ENCODE results near the gene TERB1.

Gene TERB1

DNA sequence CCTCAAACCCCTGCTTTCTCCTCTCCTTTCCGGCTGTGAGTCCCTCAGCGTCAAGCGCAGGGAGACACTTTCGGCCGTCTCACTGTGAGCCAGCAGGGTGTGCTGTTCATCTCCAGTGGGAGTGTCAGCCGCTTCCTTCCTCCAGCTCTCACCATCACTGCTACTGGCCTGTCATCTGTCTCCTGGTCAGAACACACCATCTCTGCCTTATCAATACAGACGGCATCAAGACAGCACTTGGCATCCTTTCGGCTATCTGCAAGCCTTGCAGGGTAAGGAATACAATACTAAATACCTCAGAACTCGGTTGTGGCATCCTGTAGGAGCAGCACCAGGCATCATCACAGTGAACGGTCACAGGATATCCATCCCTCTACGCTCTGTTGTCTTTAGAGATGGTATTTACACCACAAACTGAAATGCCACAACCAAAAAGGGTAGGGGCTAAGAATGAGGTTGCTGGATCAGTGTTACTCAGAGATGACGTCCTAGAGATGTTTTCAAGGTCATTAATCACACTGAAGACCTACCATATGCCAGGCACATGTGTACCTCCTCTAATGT is 84.2 kb downstream of the TERB1 start:
- Histone ChIP-seq H3K9me3 (ENCODE audit: control insufficient read depth, insufficient read depth, low read length) (no peaks in the 10 kb centered on the region), H3K9ac (ENCODE audit: low read depth, low read length) (no peak overlapping the region), H3K4me1 (ENCODE audit: insufficient read depth, low read length) (no peaks in the 10 kb centered on the region), H3K36me3 (ENCODE audit: insufficient read depth, low read length) (peaks cover 7% of the 10 kb centered on the region; the same call in 1 of the 2 replicates)

DNA sequence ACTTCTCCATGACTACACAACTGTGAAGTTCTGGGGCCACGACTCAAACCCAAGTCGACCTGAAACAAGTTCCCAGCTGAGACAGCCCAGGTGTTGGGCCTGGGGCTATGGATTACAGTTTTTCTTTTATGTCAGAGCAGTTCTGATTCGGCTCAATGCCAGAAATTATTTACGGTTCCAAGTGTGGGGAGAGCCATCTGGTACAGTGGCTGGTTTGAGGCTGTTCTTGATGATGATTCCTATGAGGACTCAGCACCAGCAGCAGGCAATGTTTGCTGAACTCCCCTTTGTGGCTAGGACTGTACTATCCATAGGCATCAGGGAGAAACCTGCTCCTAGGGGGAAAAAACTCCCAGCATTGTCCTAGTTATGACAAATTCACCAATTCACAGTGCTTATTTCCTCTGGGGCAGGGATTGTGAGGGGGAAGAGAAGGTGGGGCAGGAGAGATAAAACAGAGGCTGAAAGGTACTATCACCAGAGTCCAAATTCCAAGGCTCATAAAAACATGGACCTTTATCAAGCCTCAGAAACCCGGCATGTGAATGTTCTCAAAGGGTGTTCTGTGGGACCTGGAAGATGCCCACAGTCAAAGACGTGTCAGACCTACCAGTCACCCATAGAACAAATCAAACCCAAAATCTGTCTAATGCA is 86.6 kb downstream of the TERB1 start:
- Histone ChIP-seq H3K4me1 (ENCODE audit: insufficient read depth, low read length) (no peaks in the 10 kb centered on the region), H3K9me3 (ENCODE audit: control insufficient read depth, insufficient read depth, low read length) (peaks cover 7% of the 10 kb centered on the region; the same call in 1 of the 2 replicates), H3K36me3 (ENCODE audit: insufficient read depth, low read length) (peaks cover 4% of the 10 kb centered on the region; the same call in 1 of the 2 replicates), H3K9ac (ENCODE audit: low read depth, low read length) (no peak overlapping the region)

DNA sequence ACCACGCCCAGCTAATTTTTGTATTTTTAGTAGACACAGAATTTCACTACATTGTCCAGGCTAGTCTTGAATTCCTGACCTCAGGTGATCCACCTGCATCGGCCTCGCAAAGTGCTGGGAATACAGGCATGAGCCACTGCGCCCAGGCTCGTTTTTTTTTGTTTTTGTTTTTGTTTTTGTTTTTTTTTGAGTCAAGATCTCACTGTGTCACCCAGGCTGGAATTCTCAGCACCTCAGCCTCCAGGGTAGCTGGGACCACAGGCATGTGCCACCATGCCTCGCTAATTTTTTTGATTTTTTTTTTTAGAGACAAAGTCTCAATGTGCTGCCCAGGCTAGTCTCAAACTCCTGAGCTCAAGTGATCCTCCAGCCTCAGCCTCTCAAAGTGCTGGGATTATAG is 87.3 kb downstream of the TERB1 start:
- H3K36me3 ChIP-seq (ENCODE audit: insufficient read depth, low read length): peaks cover under 1% of the 10 kb centered on the region; the same call in 1 of the 2 replicates
- H3K9ac ChIP-seq (ENCODE audit: low read depth, low read length): no peak overlapping the region
- H3K4me1 ChIP-seq (ENCODE audit: insufficient read depth, low read length): no peaks in the 10 kb centered on the region
- H3K9me3 ChIP-seq (ENCODE audit: control insufficient read depth, insufficient read depth, low read length): peaks cover 7% of the 10 kb centered on the region; the same call in 1 of the 2 replicates

DNA sequence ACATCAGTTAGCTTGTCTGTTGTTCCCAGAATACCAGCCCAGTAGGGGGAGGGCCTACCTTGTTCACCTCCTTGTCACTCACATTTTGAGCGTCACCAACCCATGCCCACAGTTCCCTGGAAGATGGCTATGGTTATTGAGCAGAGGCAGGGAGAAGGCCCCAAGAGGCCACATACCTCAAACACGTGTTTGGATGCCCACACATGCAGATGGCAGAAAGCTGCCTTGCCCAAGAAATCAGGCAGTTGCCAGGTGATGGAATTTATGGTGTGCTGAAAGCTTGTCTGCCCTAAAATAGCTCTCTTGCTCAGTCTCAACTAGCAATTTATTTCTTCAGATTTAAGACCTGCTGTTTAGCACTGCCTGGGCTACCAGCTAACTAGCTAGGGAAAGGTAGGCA is 88.3 kb downstream of the TERB1 start:
- no peaks in the 10 kb centered on the region for H3K36me3 ChIP-seq (ENCODE audit: insufficient read depth, low read length)
- no peaks in the 10 kb centered on the region for H3K4me1 ChIP-seq (ENCODE audit: insufficient read depth, low read length)
- peaks cover 7% of the 10 kb centered on the region; the same call in 1 of the 2 replicates for H3K9me3 ChIP-seq (ENCODE audit: control insufficient read depth, insufficient read depth, low read length)
- no peak overlapping the region for H3K9ac ChIP-seq (ENCODE audit: low read depth, low read length)

DNA sequence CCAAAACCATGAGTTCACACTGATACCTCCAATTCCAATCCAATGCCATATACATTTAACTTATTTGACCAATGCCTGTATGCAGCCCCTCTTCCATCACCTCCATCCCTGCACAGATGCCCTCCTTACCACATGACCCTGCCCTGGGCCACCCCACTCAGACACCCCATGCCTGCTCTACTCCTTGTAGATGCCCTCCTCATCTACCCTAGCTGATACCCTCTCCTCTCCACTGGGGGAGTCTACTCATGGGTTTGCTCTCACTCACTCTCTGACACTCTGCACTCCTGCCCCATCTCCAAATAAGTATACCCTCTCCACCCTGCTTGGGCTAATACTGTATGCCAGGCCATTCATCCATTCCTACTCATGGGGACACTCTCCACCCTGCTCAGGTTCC is 88.9 kb downstream of the TERB1 start:
- peaks cover 7% of the 10 kb centered on the region; the same call in 1 of the 2 replicates for H3K9me3 ChIP-seq (ENCODE audit: control insufficient read depth, insufficient read depth, low read length)

DNA sequence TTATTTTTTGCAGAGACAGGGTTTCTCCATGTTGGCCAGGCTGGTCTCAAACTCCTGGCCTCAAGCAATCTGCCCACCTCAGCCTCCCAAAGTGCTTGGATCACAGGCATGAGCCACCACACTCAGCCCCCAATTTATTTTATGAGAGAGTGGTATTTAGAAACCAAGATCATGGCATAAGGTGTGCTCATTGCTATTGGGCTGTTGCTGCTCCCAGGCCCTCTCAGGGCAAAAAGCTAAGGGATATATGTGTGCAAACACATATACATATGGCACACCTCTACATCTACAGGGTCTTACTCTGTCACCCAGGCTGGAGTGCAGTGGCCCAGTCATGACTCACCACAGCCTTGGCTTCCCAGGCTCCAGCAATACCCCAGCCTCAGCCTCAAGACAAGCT is 89.8 kb downstream of the TERB1 start:
- Histone ChIP-seq H3K36me3 (ENCODE audit: insufficient read depth, low read length) (no peaks in the 10 kb centered on the region), H3K9me3 (ENCODE audit: control insufficient read depth, insufficient read depth, low read length) (peaks cover 7% of the 10 kb centered on the region; the same call in 1 of the 2 replicates), H3K4me1 (ENCODE audit: insufficient read depth, low read length) (peaks cover 4% of the 10 kb centered on the region; the same call in 1 of the 2 replicates), H3K9ac (ENCODE audit: low read depth, low read length) (no peak overlapping the region)

More for the DNA sequence above, 88.9 kb downstream of the TERB1 start:
- no peaks in the 10 kb centered on the region for H3K4me1 ChIP-seq (ENCODE audit: insufficient read depth, low read length)
- H3K36me3 ChIP-seq (ENCODE audit: insufficient read depth, low read length): no peaks in the 10 kb centered on the region
- no peak overlapping the region for H3K9ac ChIP-seq (ENCODE audit: low read depth, low read length)

DNA sequence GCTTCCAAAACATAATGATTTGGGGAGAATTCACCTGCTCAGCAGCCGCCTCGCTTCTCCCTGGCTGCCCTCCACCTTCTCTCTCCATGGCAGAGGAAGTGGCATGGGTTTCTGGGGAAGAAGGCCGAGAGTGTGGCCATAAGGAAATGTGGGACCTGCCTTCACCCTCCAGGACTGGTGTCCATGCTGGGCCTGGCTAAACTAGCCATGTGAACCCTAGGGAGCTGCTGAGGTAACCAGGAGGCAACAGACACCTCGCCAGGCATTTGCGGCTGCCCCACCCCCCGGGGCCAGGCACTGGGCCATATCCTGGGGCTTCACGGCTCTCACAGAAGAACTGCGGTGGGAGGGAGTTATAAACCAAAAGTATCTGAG is 94.9 kb downstream of the TERB1 start:
- peaks cover 2% of the 10 kb centered on the region; the same call in 1 of the 2 replicates for H3K9me3 ChIP-seq (ENCODE audit: control insufficient read depth, insufficient read depth, low read length)
- no peaks in the 10 kb centered on the region for H3K36me3 ChIP-seq (ENCODE audit: insufficient read depth, low read length)
- no peak overlapping the region for H3K9ac ChIP-seq (ENCODE audit: low read depth, low read length)
- H3K4me1 ChIP-seq (ENCODE audit: insufficient read depth, low read length): peaks cover 9% of the 10 kb centered on the region; the same call in 1 of the 2 replicates

DNA sequence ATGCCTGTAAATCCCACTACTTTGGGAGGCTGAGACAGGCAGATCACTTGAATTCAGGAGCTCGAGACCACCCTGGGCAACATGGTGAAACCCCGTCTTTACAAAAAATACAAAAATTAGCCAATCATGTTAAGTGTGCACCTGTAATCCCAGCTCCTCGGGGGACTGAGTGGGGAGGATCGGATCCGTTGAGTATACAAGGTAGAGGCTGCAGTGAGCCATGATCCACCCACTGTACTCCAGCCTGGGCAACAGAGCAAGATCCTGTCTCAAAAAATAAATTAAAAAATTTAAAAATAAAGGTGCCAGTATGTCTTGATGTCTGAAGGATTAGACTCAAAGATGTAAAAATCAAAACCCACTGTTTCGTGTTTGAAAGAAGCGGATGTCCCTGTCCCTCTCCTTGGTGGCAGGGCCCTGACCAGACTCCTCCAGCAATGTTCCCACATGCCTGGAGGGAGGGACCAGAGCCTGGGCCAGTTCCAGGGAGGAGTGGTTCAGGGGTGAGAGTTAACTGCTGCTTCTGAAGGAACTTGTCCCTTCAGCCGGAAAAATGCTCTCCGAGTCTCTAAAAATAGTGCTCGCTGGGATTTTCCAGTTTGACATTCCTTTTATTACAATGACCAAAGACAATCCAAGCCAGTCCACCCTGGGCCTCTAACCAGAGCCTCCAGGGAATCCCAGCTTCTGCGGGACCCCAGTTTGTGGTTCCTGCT is 95.4 kb downstream of the TERB1 start:
- no peak overlapping the region for H3K9ac ChIP-seq (ENCODE audit: low read depth, low read length)
- no peaks in the 10 kb centered on the region for H3K36me3 ChIP-seq (ENCODE audit: insufficient read depth, low read length)
- H3K9me3 ChIP-seq (ENCODE audit: control insufficient read depth, insufficient read depth, low read length): no peaks in the 10 kb centered on the region
- H3K4me1 ChIP-seq (ENCODE audit: insufficient read depth, low read length): peaks cover 9% of the 10 kb centered on the region; the same call in 1 of the 2 replicates

All from ES-I3 (cell line).